Neural progenitor cell (in vitro differentiated cells): ENCODE results near the gene CCL8.

Experiments
- EZH2 ChIP-seq: fragments of 200-600 bp; sonication (generic); IDR thresholded peaks from 2 replicates; pipeline ENCODE4 v1.6.1; 2017; ENCODE audit warnings: antibody characterized with exemption, mild to moderate bottlenecking, moderate library complexity
- EZH2phosphoT487 ChIP-seq: fragments of 200-600 bp; sonication (generic); IDR thresholded peaks from 2 replicates; pipeline ENCODE4 v1.6.1; 2017; ENCODE audit warnings: antibody characterized with exemption
- TF ChIP-seq, protein P1 (sequence below): fragments of 200-600 bp; sonication (generic); IDR thresholded peaks from 2 replicates; pipeline ENCODE4 v1.5.1; 2017; ENCODE audit warnings: antibody characterized with exemption, mild to moderate bottlenecking

DNA sequence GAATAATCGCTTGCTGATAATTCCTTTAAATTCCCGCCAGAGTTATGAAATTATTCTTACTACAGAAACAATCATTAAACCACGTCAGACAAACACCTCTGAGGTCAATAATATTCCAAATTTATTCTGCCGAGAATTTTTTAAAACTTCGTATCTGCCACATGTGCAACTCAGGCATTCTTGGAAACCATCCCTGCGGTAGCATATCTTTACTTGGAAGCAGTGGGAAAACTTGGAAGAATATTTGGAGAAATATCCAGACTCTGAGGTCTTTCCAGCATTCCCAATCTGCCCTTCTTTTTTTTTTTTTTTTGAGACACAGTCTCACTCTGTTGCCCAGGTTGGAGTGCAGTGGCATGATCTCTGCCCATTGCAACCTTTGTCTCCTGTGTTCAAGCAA lies 35.7 kb upstream of the CCL8 start:
- TF ChIP-seq, protein P1, sequence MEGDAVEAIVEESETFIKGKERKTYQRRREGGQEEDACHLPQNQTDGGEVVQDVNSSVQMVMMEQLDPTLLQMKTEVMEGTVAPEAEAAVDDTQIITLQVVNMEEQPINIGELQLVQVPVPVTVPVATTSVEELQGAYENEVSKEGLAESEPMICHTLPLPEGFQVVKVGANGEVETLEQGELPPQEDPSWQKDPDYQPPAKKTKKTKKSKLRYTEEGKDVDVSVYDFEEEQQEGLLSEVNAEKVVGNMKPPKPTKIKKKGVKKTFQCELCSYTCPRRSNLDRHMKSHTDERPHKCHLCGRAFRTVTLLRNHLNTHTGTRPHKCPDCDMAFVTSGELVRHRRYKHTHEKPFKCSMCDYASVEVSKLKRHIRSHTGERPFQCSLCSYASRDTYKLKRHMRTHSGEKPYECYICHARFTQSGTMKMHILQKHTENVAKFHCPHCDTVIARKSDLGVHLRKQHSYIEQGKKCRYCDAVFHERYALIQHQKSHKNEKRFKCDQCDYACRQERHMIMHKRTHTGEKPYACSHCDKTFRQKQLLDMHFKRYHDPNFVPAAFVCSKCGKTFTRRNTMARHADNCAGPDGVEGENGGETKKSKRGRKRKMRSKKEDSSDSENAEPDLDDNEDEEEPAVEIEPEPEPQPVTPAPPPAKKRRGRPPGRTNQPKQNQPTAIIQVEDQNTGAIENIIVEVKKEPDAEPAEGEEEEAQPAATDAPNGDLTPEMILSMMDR, result no peak
- TF ChIP-seq EZH2 (no peak), EZH2phosphoT487 (no peak)
